ENCODE results near the gene TPM1.

The TPM1 gene

DNA sequence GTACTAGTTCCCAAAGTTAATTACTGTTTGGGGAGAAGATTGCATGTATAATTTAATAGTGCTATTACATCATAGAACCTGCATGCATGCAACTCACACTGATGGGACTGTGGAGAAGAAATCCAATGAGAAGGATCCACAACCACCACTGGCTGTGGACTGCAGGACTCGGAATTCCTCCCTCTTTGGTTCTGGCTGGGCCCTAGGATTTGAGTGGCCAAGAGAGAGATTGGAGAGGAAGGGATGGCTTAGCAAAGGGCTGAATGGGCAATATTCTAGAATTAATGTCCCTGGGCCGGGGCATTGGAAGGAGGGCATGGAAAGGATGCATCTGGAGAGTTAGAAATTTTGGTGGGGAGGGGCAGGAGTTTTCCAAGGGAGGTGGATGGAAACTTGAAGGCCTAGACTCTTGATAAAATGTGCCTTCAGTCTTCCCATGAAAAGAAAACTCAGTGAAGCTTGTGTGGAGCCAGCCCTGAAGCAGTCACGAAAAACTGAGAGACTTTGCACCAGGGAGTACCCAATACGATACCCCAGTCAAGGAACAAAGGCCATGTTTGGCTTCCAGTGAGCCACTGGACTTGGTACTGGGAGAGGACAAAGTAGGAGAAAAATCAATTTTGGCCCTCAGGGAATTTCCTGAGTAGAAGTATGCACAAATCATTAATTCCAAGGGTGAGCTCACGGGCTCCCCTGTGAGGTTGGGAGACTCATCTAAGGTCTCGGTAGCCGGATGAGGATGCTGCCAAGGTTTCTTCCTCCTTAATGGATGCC, 31.4 kb upstream of the TPM1 start:
- Histone ChIP-seq H3K4me3 (ENCODE audit: low read depth, low read length) (no peak overlapping the region), H3K4me2 (ENCODE audit: low read length) (no peak overlapping the region), H3K9me3 (ENCODE audit: control insufficient read depth, low read length) (no peaks in the 10 kb centered on the region), H3K36me3 (ENCODE audit: control insufficient read depth, insufficient read depth, low read length) (no peaks in the 10 kb centered on the region), H3K4me1 (no peaks in the 10 kb centered on the region), H3K9ac (no peak overlapping the region), H2AFZ (no peak overlapping the region), H3K27ac (no peak overlapping the region), H3K79me2 (no peaks in the 10 kb centered on the region), H3K27me3 (ENCODE audit: control insufficient read depth, insufficient read depth, low read length) (no peaks in the 10 kb centered on the region)
- TF ChIP-seq, protein P1, sequence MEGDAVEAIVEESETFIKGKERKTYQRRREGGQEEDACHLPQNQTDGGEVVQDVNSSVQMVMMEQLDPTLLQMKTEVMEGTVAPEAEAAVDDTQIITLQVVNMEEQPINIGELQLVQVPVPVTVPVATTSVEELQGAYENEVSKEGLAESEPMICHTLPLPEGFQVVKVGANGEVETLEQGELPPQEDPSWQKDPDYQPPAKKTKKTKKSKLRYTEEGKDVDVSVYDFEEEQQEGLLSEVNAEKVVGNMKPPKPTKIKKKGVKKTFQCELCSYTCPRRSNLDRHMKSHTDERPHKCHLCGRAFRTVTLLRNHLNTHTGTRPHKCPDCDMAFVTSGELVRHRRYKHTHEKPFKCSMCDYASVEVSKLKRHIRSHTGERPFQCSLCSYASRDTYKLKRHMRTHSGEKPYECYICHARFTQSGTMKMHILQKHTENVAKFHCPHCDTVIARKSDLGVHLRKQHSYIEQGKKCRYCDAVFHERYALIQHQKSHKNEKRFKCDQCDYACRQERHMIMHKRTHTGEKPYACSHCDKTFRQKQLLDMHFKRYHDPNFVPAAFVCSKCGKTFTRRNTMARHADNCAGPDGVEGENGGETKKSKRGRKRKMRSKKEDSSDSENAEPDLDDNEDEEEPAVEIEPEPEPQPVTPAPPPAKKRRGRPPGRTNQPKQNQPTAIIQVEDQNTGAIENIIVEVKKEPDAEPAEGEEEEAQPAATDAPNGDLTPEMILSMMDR (IDR thresholded peaks at IDR 0.05): no peak

- no peaks in the 10 kb centered on the region for H3K36me3 ChIP-seq (ENCODE audit: control insufficient read depth, insufficient read depth, low read length)
- H3K9ac ChIP-seq: no peak overlapping the region
- TF ChIP-seq, protein P1 (IDR thresholded peaks at IDR 0.05): no peak
- H3K4me3 ChIP-seq (ENCODE audit: low read depth, low read length): no peak overlapping the region
- no peaks in the 10 kb centered on the region for H3K27me3 ChIP-seq (ENCODE audit: control insufficient read depth, insufficient read depth, low read length)
- H3K27ac ChIP-seq: no peak overlapping the region
- H3K4me1 ChIP-seq: no peaks in the 10 kb centered on the region
- no peaks in the 10 kb centered on the region for H3K79me2 ChIP-seq
- no peak overlapping the region for H2AFZ ChIP-seq
- no peak overlapping the region for H3K4me2 ChIP-seq (ENCODE audit: low read length)
- no peaks in the 10 kb centered on the region for H3K9me3 ChIP-seq (ENCODE audit: control insufficient read depth, low read length)
Observed at GRCh38 chr15:63012444-63012843, 30.1 kb upstream of the TPM1 start.

DNA sequence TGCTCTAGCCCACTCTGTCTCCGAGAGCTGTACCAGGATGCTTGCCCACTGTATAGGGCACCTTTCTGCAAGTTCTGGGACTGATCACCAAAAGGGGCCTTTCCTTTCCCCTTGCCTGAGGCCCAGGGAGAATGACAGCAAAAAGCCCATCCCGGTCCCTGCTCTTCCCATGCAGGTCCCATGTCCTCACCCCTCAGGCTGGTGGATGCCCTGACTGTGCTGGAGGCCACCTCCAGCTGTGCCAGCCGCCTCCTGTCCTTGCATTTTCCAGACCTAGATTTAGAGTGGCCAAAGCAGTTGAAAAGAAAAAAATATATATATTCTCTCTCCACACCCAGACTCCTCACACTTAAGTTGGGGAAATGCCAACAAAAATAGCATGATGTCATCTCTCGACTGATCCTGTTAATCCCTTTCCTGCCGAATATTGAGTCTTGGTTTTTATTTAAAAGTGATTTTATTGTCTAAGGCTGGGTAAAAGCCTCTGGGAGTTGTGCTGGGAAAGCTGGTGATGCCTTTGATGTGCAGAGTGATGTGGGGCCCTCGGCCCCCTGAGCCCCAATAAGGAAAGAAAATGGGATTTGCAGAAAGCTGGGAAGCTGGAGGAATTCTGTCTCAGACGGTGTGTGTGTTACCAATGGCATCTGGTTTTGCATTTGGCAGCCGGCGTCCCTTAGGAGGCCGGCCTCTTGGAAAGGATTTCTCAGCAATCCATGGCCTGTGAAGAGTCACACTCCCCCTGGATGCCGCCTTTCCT, 29.3 kb upstream of the TPM1 start:
- H3K9ac ChIP-seq: no peak overlapping the region
- no peaks in the 10 kb centered on the region for H3K36me3 ChIP-seq (ENCODE audit: control insufficient read depth, insufficient read depth, low read length)
- H3K79me2 ChIP-seq: no peaks in the 10 kb centered on the region
- H3K9me3 ChIP-seq (ENCODE audit: control insufficient read depth, low read length): no peaks in the 10 kb centered on the region
- H3K27ac ChIP-seq: no peak overlapping the region
- H3K4me1 ChIP-seq: no peaks in the 10 kb centered on the region
- no peak overlapping the region for H3K4me2 ChIP-seq (ENCODE audit: low read length)
- no peaks in the 10 kb centered on the region for H3K27me3 ChIP-seq (ENCODE audit: control insufficient read depth, insufficient read depth, low read length)
- H2AFZ ChIP-seq: no peak overlapping the region
- TF ChIP-seq, protein P1 (IDR thresholded peaks at IDR 0.05): no peak
- H3K4me3 ChIP-seq (ENCODE audit: low read depth, low read length): no peak overlapping the region

DNA sequence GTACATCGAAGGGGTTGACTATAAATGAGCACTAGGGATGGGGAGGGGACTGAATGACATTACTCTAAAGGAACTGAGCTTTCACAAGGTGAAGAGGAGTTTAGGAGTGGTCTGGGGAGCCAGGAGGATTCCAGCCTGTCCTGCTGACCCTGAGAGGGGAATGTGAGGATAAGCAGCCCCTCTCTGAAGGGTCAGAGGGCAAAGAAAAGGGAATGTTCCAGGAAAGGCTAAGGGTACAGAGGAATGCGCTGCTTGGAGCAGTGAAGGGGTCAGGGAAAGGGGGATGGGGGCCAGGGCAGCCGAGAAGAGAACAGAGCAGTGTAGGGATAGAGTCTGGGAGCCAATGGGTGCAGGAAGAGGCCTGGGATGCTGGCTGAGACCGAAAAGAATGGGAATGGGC, 28.0 kb upstream of the TPM1 start:
- Histone ChIP-seq H3K36me3 (ENCODE audit: control insufficient read depth, insufficient read depth, low read length) (no peaks in the 10 kb centered on the region), H3K27ac (no peak overlapping the region), H2AFZ (no peak overlapping the region), H3K9ac (no peak overlapping the region), H3K79me2 (no peaks in the 10 kb centered on the region), H3K4me2 (ENCODE audit: low read length) (no peak overlapping the region), H3K9me3 (ENCODE audit: control insufficient read depth, low read length) (no peaks in the 10 kb centered on the region), H3K27me3 (ENCODE audit: control insufficient read depth, insufficient read depth, low read length) (no peaks in the 10 kb centered on the region), H3K4me1 (peaks cover 1% of the 10 kb centered on the region), H3K4me3 (ENCODE audit: low read depth, low read length) (no peak overlapping the region)
- TF ChIP-seq, protein P1 (IDR thresholded peaks at IDR 0.05): no peak
